Psoas muscle (tissue), 8 donors: ENCODE measurements around the gene CARD10. TPM values are rescaled to one million over a fixed set of nuclear protein-coding genes. Genes with fewer than 3 reads are reported as not detected.

ENCODE experiments used
- ATAC-seq, 4 donors: fragments of 200-7000 bp; cut with Tn5 transposase; one replicate each; pipeline ENCODE4 v1.9.1; 2020; ENCODE audit warnings: moderate library complexity in 3 of 4, mild to moderate bottlenecking in 2 of 4
- DNase-seq, 2 donors: peaks; one replicate each; pipeline ENCODE4 v3.0.0-alpha.2; 2020
- H3K27ac ChIP-seq: fragments of 200-600 bp; one replicate; pipeline ENCODE4 v1.8.0; 2022
- H3K27me3 ChIP-seq, 3 donors: fragments of 200-600 bp in 1 of 3; one replicate each; pipeline versions ENCODE4 v1.6.1 to v1.8.0; 2013 to 2022; ENCODE audit warnings: low read length in 2 of 3, mild to moderate bottlenecking in 2 of 3, moderate library complexity in 1 of 3; ENCODE audit not compliant: insufficient read depth in 3 of 3
- H3K36me3 ChIP-seq, 2 donors: fragments of 200-600 bp in 1 of 2; one replicate each; pipeline versions ENCODE4 v1.6.1 to v1.8.0; 2013 to 2022; ENCODE audit warnings: low read depth in 1 of 2, mild to moderate bottlenecking in 1 of 2, moderate library complexity in 1 of 2; ENCODE audit not compliant: insufficient read depth in 1 of 2
- H3K4me1 ChIP-seq: fragments of 200-600 bp; one replicate; pipeline ENCODE4 v1.8.0; 2022
- H3K4me3 ChIP-seq: fragments of 200-600 bp; one replicate; pipeline ENCODE4 v1.8.0; 2022; ENCODE audit warnings: mild to moderate bottlenecking
- H3K9me3 ChIP-seq: fragments of 200-600 bp; one replicate; pipeline ENCODE4 v1.8.0; 2022
- whole genome bisulfite sequencing, 3 donors: extraction: QIAGEN DNeasy Blood & Tissue Kit; methylation state at CpG; one replicate each; pipeline versions ENCODE4 v1.1.6 to v1.1.7; 2013; 5-methylcytosine and 5-hydroxymethylcytosine counted together
- intact Hi-C, 2 donors: fragments of 100-400 bp; cut with DNase I; formaldehyde crosslinking; loops; one replicate each; pipeline versions ENCODE4 v1.11.0 to v1.14.2; 2022
- polyA plus RNA-seq, 3 donors: library from polyadenylated mRNA; stranded (reverse); fragments of 200-250 nt; gene quantifications; one replicate each; pipeline ENCODE4 v1.2.3, GENCODE V29; 2013
- total RNA-seq, 4 donors: library from RNA; stranded (reverse); fragmentation: NEBNext Ultra II Directional in 2 of 4; extraction: Animal tissue kit (Norgen Biotek cat#: 25700) in 2 of 4; gene quantifications; one replicate each; pipeline versions ENCODE4 v1.2.1 to v1.2.4, GENCODE V29; 2021 to 2023
- TF ChIP-seq, protein P1 (sequence below): fragments of 200-600 bp; IDR thresholded peaks from one replicate; pipeline ENCODE4 v1.8.0; 2022; ENCODE audit warnings: antibody characterized with exemption
- donor health status: healthy with polysubstance abuse.
- donor health status: DM: no; HTN: no; CAD: no; lungs with moderate emphysema.
- donor health status: Bipolar disorder and iron deficiency.
- donor health status: healthy.
- donor health status: DM: yes; HTN: yes; CAD: no.
- donor health status: DM: no; HTN: no; CAD: no.
- donor health status: DM: no; HTN: no; CAD: no.
- donor health status: DM: yes; HTN: yes; CAD: no.

The CARD10 gene
- total and polyA plus RNA-seq, 7 donors, result 2.9 to 8.0 (median 4.4) TPM

DNA sequence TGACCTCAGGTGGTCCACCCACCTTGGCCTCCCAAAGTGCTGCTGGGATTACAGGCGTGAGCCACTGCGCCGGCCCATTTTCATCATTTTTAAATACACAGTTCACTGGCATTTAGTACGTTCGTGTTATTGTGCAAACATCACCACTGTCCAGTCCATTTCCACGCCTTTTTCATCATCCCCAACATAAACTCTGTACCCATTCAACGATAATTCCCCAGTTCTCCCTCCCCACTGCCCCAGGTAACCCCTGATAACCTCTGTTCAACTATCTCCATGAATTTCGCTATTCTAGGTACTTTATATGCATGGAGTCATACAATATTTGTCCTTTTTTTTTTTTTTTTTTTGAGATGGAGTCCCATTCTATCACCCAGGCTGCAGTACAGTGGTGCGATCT, 73.7 kb downstream of the CARD10 start:
- TF ChIP-seq, protein P1, sequence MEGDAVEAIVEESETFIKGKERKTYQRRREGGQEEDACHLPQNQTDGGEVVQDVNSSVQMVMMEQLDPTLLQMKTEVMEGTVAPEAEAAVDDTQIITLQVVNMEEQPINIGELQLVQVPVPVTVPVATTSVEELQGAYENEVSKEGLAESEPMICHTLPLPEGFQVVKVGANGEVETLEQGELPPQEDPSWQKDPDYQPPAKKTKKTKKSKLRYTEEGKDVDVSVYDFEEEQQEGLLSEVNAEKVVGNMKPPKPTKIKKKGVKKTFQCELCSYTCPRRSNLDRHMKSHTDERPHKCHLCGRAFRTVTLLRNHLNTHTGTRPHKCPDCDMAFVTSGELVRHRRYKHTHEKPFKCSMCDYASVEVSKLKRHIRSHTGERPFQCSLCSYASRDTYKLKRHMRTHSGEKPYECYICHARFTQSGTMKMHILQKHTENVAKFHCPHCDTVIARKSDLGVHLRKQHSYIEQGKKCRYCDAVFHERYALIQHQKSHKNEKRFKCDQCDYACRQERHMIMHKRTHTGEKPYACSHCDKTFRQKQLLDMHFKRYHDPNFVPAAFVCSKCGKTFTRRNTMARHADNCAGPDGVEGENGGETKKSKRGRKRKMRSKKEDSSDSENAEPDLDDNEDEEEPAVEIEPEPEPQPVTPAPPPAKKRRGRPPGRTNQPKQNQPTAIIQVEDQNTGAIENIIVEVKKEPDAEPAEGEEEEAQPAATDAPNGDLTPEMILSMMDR, result no peak
- WGBS, 3 donors, result 87 to 94% (median 89%) methylated on average over 9 of the region's 9 CpGs
- H3K27me3 ChIP-seq, result peaks cover 0 to 41% (median 7%) of the 10 kb centered on the region in 3 donors
- no peaks in the 10 kb centered on the region for H3K36me3 ChIP-seq
- H3K4me1 ChIP-seq, result no peaks in the 10 kb centered on the region
- intact Hi-C loops, result no loop called here
- DNase-seq (no peak), ATAC-seq (no peak)
- H3K9me3 ChIP-seq, result no peaks in the 10 kb centered on the region
- no peak overlapping the region for H3K4me3 ChIP-seq
- H3K27ac ChIP-seq, result no peak overlapping the region

GRCh38 chr22:37443977-37444376, 75.2 kb downstream of the CARD10 start:
- peaks cover 0 to 42% (median 4%) of the 10 kb centered on the region in 3 donors for H3K27me3 ChIP-seq
- intact Hi-C loops, result no loop called here
- no peak for ATAC-seq

GRCh38 chr22:37443086-37443485, 76.1 kb downstream of the CARD10 start:
- TF ChIP-seq, protein P1, result no peak
- H3K27ac ChIP-seq, result no peak overlapping the region
- 33 to 52% (median 33%) methylated on average over 7 of the region's 7 CpGs for WGBS, 3 donors
- no peaks in the 10 kb centered on the region for H3K4me1 ChIP-seq
- no peaks in the 10 kb centered on the region for H3K9me3 ChIP-seq
- H3K4me3 ChIP-seq, result no peak overlapping the region
- ATAC-seq (no peak), DNase-seq (no peak)
- no peaks in the 10 kb centered on the region for H3K36me3 ChIP-seq
- intact Hi-C loops, result no loop called here
- H3K27me3 ChIP-seq, result peaks cover 0 to 36% (median 4%) of the 10 kb centered on the region in 3 donors

More at GRCh38 chr22:37443977-37444376, 75.2 kb downstream of the CARD10 start:
- Histone ChIP-seq H3K4me3 (no peak overlapping the region), H3K36me3 (no peaks in the 10 kb centered on the region), H3K27ac (no peak overlapping the region), H3K4me1 (no peaks in the 10 kb centered on the region), H3K9me3 (no peaks in the 10 kb centered on the region)
- WGBS, 3 donors, result 47 to 68% (median 52%) methylated on average over 7 of the region's 7 CpGs
- TF ChIP-seq, protein P1, result no peak
- no peak for DNase-seq

DNA sequence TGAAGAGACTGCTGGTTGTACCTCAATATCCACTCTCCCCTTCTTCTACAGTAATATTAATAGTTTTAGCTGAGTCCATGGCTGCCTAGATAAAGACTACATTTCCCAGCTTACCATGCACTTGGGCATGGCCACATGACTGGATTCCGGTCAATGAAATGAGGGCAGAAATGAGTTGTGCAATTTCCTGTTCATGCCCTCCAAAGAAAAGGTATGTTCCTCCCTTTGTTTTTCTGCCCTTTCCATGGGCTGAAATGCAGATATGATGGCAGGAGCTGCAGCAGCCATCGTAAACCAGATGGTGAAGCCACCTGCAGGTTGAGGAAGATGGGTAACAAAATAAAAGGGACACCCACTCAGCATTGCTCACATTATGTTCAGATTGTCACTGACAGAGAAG, 76.7 kb downstream of the CARD10 start:
- Histone ChIP-seq H3K27ac (no peak overlapping the region), H3K9me3 (no peaks in the 10 kb centered on the region), H3K4me1 (no peaks in the 10 kb centered on the region), H3K27me3 (peaks cover 0 to 35% (median 8%) of the 10 kb centered on the region in 3 donors), H3K36me3 (no peaks in the 10 kb centered on the region), H3K4me3 (no peak overlapping the region)
- DNase-seq, result no peak
- TF ChIP-seq, protein P1, result no peak
- ATAC-seq, result no peak
- WGBS, 3 donors, result 56 to 61% (median 61%) methylated on average over 2 of the region's 2 CpGs
- intact Hi-C loops, result no loop called here

- ATAC-seq, result no peak
- no peaks in the 10 kb centered on the region for H3K36me3 ChIP-seq
- no peak overlapping the region for H3K27ac ChIP-seq
- no peaks in the 10 kb centered on the region for H3K4me1 ChIP-seq
- TF ChIP-seq, protein P1, result no peak
- WGBS, 3 donors, result 43 to 53% (median 49%) methylated on average over 8 of the region's 8 CpGs
- no peaks in the 10 kb centered on the region for H3K9me3 ChIP-seq
- peaks cover 0 to 34% (median 9%) of the 10 kb centered on the region in 3 donors for H3K27me3 ChIP-seq
- intact Hi-C loops, result no loop called here
- no peak for DNase-seq
- H3K4me3 ChIP-seq, result no peak overlapping the region
Measured at GRCh38 chr22:37442135-37442534, 77.1 kb downstream of the CARD10 start.
